GM13977 (cell line): ENCODE data around the gene SLC35G3.

ENCODE experiments used
- DNase-seq: peaks from one replicate; pipeline ENCODE4 v3.0.0; 2012; ENCODE audit warnings: low spot score
- in situ Hi-C: fragments of 300-500 bp; cut with MboI; formaldehyde crosslinking; loops from one replicate; pipeline ENCODE4 v1.12.0; 2022; ENCODE audit warnings: low sequenced_read_pairs, low pct_unique_long_range_greater_than_20kb, mixed read lengths, inconsistent platforms; ENCODE audit not compliant: unreplicated experiment
- TF ChIP-seq, protein P1 (sequence below): IDR thresholded peaks from 2 replicates; pipeline ENCODE4 v1.5.1; 2012; ENCODE audit warnings: mild to moderate bottlenecking, control low read depth; ENCODE audit not compliant: insufficient read depth; ENCODE audit errors: extremely low read depth, missing control alignments

SLC35G3 gene

DNA sequence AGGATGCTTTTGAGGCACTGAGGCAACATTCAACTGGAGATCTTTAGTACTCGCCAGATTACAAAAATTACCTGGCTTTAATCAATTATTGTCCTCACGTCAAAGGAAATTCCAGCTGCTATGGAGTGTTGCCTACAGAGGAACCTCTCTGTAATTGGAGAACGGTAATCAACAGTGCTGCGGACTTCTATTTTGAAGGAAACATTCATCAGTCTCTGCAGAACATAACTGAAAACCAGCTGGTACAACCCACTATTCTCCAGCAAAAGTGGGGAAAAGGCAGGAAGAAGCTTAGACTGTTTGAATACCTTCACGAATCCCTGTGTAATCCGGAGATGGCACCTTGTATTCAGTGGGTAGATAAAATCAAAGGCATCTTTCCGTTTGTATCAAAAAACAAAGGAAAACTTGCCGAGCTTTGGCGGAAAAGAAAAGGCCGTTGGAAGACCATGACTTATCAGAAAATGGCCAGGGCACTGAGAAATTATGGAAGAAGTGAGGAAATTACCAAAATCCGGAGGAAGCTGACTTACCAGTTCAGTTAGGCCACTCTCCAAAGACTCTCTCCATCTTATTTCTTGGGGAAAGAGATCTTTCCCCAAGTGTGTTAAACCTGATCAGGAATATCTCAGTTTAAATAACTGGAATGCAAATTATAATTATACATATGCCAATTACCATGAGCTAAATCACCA lies 3.0 kb downstream of the SLC35G3 start:
- TF ChIP-seq, protein P1, sequence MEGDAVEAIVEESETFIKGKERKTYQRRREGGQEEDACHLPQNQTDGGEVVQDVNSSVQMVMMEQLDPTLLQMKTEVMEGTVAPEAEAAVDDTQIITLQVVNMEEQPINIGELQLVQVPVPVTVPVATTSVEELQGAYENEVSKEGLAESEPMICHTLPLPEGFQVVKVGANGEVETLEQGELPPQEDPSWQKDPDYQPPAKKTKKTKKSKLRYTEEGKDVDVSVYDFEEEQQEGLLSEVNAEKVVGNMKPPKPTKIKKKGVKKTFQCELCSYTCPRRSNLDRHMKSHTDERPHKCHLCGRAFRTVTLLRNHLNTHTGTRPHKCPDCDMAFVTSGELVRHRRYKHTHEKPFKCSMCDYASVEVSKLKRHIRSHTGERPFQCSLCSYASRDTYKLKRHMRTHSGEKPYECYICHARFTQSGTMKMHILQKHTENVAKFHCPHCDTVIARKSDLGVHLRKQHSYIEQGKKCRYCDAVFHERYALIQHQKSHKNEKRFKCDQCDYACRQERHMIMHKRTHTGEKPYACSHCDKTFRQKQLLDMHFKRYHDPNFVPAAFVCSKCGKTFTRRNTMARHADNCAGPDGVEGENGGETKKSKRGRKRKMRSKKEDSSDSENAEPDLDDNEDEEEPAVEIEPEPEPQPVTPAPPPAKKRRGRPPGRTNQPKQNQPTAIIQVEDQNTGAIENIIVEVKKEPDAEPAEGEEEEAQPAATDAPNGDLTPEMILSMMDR = no peak
- in situ Hi-C loops = no loop called here
- no peak for DNase-seq

DNA sequence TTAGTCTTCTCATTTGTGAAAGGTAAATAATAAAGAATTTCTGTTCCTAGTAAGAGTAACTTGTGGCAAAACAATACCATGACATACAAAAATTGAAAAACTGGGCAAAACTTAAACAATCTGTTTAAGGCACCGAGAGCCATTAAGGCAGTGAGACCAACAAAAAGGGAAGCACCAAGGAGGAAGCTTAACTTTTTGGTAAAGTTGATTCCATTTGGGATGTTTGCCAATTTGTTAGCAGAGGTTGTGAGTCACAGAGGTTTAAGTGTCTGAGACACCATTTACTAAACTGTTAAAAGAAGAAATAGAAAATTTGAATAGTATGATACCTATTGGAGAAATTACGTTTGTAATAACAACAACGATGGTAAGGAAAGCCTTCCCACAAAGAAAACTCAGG lies 4.9 kb downstream of the SLC35G3 start:
- in situ Hi-C loops = no loop called here
- DNase-seq = no peak
- TF ChIP-seq, protein P1 = no peak

DNA sequence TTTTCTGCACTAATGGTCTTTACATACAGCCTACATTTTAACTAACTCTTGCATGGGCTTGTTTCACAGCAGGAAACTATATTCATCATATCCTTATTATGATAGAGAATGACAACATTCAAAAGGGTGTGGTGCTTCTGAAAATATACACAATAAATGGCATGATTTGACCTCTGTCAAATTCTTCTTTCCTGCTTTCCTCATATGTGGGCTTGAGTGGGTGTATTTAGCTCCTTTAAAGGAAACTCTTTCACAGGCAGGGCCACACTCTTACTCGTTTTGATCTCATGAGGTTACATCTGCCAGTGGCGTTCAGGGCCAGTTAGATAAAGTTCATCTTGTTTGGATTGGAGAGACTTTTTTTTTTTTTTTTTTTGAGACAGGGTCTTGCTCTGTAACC lies 6.1 kb downstream of the SLC35G3 start:
- in situ Hi-C loops = no loop called here
- DNase-seq = no peak
- TF ChIP-seq, protein P1 = no peak

DNA sequence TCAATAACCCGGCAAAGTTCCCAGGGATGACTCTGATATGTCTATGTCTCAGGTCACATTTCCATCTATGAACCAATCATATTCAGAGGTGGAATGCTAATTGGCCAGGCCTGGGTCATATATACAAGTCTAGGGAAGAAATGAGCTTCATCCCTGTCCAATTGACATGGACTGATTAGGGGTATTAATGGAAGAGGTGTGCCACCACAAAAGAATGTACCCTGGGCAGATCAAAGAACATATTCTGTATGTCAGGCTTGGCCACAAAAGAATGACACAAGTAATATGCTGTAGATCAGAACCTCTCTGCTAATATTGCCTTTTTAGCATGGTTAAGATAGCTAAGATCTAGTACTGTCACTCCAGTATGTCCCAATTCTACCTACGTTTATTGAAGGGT lies 6.7 kb downstream of the SLC35G3 start:
- in situ Hi-C loops = no loop called here
- DNase-seq = no peak
- TF ChIP-seq, protein P1 = no peak

DNA sequence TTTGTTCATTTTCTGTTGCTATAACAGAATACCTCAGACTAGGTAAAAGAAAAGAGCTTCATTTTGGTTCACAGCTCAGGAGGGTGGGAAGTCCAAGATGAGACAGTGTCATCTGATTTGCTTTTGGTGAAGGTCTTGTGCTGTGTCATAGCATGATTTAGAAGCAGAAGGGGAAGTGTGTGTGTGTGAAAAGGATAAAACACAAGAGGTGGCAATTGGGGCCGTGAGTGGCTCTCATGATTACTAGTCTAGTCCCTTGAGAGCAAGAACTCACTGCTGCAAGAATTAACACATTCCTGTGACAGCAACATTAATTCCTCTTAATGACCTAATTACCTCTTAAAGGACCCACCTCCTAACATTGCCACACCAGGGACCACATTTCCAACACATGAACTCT lies 8.3 kb downstream of the SLC35G3 start:
- TF ChIP-seq, protein P1 = no peak

DNA sequence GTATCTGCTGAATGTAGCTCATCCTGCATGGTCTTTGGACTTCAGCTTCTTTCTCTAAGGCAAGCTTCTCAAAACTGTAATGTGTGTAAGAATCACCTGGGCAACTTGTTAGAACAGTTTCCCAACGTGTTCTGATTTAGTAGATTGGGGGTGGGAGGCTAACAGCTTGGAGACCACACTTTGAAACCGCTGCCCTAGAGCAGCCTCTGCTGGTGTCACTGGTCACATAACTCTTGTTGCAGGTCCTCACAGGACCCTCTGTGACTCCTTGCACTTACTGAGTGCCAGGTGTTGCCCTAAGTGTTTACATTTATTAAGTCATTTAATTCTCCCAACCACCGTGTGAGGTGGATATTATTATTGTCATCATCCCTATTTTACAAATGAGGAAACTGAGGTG lies 9.9 kb downstream of the SLC35G3 start:
- in situ Hi-C loops = no loop called here
- TF ChIP-seq, protein P1 = no peak
- no peak for DNase-seq

More for the DNA sequence above, 8.3 kb downstream of the SLC35G3 start:
- in situ Hi-C loops = no loop called here
- DNase-seq = peak; percentile 62
